Colonic mucosa (tissue), 4 donors: ENCODE results near the gene PARD3B. TPM values are rescaled to one million over a fixed set of nuclear protein-coding genes. Genes with fewer than 3 reads are reported as not detected.

Experiments
- DNase-seq: peaks from one replicate; pipeline ENCODE4 v3.0.0-alpha.2; 2020
- H3K27ac ChIP-seq: fragments of 200-600 bp; one replicate; pipeline ENCODE4 v1.8.0; 2021
- H3K27me3 ChIP-seq: fragments of 200-600 bp; one replicate; pipeline ENCODE4 v1.8.0; 2021
- H3K36me3 ChIP-seq: fragments of 200-600 bp; one replicate; pipeline ENCODE4 v1.8.0; 2021
- H3K4me1 ChIP-seq: fragments of 200-600 bp; one replicate; pipeline ENCODE4 v1.8.0; 2021; ENCODE audit warnings: mild to moderate bottlenecking
- H3K4me3 ChIP-seq: fragments of 200-600 bp; one replicate; pipeline ENCODE4 v1.8.0; 2021
- H3K9ac ChIP-seq, 2 donors: one replicate each; pipeline ENCODE4 v1.7.0; 2013; ENCODE audit warnings: control low read depth in 2 of 2, low read depth in 2 of 2, low read length in 2 of 2
- H3K9me3 ChIP-seq: fragments of 200-600 bp; one replicate; pipeline ENCODE4 v1.8.0; 2021
- CTCF ChIP-seq: fragments of 200-600 bp; IDR thresholded peaks from one replicate; pipeline ENCODE4 v1.8.0; 2022; ENCODE audit warnings: antibody characterized with exemption, mild to moderate bottlenecking
- intact Hi-C: fragments of 100-400 bp; cut with DNase I; formaldehyde crosslinking; loops from one replicate; pipeline ENCODE4 v1.14.1; 2022
- total RNA-seq, 2 donors: library from RNA; stranded (reverse); fragmentation: NEBNext Ultra II Directional in 1 of 2; extraction: Animal tissue kit (Norgen Biotek cat#: 25700) in 1 of 2; gene quantifications; one replicate each; pipeline ENCODE4 v1.2.1, GENCODE V29; 2021
- donor health status: healthy.
- donor health status: DM: no; HTN: no; CAD: no.
- donor health status: DM: no; HTN: no; CAD: no.

The PARD3B gene
- total RNA-seq, 2 donors from 2014 or later, result 20.0 to 24.2 TPM

DNA sequence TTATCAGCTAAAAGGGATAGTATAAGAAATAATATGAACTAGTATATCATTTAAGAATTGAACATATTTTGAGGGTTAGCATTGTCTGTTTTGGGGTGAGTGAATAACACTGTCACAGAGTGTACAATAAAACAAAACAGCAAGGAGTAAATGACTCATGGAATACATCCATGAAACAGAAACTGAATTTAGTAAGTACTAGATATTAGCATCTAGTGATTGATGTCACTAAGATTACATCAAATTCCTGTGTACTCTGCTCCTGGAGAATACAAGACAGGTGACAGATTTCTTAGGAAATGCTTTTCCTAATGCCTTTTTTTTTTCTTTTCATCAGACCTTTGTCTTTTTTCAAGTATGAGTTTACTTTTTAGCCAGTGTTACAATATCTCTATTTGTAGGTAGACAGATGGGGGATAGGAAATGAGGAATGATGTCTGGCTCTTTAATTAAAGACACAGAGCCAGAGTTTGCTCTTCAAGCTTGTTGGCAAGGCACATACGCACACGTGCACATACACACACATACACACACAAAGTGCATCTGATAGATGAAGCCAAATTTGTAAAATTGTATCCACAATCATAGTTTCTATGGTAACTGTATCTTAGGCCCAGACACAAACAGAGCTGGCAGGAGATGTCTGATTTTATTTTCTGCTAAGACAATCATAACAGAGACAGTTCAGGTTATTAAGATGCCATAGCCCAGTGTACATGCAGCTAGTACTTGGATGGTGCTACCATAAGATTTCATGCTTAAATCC lies 998.8 kb downstream of the PARD3B start:
- Histone ChIP-seq H3K27ac (no peak overlapping the region), H3K4me3 (no peak overlapping the region), H3K36me3 (no peaks in the 10 kb centered on the region), H3K27me3 (no peaks in the 10 kb centered on the region), H3K9me3 (no peaks in the 10 kb centered on the region), H3K4me1 (no peaks in the 10 kb centered on the region), H3K9ac (no peak overlapping the region)
- no peak for TF ChIP-seq CTCF
- DNase-seq, result no peak
- intact Hi-C loops, result no loop called here

DNA sequence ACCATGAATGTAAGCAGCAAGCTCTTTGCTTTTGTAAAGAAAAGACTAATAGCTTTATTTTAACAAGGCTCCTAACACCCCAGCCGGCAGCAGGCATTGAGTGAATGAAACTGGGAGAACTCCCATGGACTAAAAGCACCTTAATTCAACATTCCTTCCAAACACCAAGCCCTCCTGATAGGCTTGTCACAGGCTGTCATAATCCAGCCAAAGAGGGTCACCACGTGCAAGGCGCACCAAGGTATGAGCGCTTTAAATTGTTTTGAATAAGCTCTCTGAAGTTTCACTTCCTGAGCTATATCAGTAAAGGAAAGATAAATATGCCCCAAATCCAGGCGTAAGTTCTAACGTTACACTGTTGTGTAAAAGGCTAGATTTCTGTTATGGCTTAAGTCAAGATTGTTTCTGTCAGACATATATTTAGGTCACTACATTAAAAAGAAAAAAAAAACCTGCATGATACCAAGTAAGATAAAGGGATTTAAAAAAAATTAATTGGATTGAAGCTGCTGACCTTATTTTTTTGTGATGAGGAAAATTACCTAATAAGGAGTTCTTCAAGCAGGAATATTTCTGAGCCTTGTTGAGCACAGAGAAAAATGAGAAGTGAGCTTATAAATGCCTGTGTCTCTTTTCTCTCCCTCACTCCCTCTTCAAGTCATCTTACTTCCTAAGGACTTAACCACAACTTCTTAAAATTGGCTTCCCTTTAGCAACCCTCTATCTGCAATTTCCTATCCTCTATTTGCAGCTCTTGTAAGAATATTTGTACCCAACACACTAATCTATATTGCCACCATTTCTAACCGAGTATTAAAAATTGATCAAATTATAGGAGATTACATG lies 1000.9 kb downstream of the PARD3B start:
- no peak for TF ChIP-seq CTCF
- no peak for DNase-seq
- Histone ChIP-seq H3K4me3 (no peak overlapping the region), H3K36me3 (no peaks in the 10 kb centered on the region), H3K4me1 (no peaks in the 10 kb centered on the region), H3K9me3 (no peaks in the 10 kb centered on the region), H3K27me3 (no peaks in the 10 kb centered on the region), H3K9ac (no peak overlapping the region), H3K27ac (no peak overlapping the region)
- intact Hi-C loops, result no loop called here

GRCh38 chr2:205555566-205556230 lies 1010.4 kb downstream of the PARD3B start:
- no peak for TF ChIP-seq CTCF
- Histone ChIP-seq H3K27ac (no peak overlapping the region), H3K27me3 (no peaks in the 10 kb centered on the region), H3K4me1 (no peaks in the 10 kb centered on the region), H3K4me3 (no peak overlapping the region), H3K9ac (no peak overlapping the region), H3K9me3 (no peaks in the 10 kb centered on the region), H3K36me3 (no peaks in the 10 kb centered on the region)
- intact Hi-C loops, result no loop called here
- no peak for DNase-seq

GRCh38 chr2:205556357-205556756 lies 1011.1 kb downstream of the PARD3B start:
- Histone ChIP-seq H3K9me3 (no peaks in the 10 kb centered on the region), H3K27me3 (no peaks in the 10 kb centered on the region), H3K27ac (no peak overlapping the region), H3K4me1 (no peaks in the 10 kb centered on the region), H3K4me3 (no peak overlapping the region), H3K9ac (no peak overlapping the region), H3K36me3 (no peaks in the 10 kb centered on the region)
- DNase-seq, result no peak
- no peak for TF ChIP-seq CTCF
- intact Hi-C loops, result no loop called here

DNA sequence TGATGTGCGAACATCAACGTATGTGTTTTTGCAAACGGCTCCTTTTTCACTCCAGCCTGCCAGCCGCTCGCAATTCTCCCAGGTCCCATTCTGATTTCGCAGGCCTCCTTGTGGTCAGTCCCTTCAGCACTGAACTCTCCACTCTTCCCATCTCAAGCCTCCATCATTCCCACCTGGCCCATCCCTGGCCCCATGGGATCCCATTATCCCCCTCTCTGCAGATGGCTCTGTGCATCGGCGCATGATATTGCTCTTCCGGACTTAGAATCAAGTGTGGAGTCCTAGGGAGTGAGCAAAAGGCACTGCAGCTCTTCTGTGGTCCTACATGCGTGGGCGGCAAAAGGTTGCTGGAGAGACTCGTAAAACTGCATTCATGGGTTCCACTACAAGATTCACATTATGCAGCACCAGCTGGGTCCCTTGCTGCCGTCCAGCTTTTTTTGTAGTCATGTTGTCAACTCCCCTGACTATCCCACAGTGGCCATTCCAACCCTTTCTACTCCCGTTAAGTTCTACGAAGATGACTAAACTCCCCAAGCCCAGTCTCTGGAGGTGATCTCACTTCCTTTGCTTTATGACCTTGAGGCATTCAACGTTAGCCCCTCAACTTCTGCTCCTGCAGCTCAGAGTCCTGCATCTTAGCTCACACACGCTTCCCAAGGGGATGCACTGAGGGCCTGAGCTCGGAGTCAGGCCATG lies 1011.7 kb downstream of the PARD3B start:
- no peaks in the 10 kb centered on the region for H3K4me1 ChIP-seq
- H3K9me3 ChIP-seq, result no peaks in the 10 kb centered on the region
- no peaks in the 10 kb centered on the region for H3K27me3 ChIP-seq
- no peak for TF ChIP-seq CTCF
- H3K4me3 ChIP-seq, result no peak overlapping the region
- DNase-seq, result no peak
- H3K36me3 ChIP-seq, result no peaks in the 10 kb centered on the region
- no peak overlapping the region for H3K9ac ChIP-seq
- intact Hi-C loops, result no loop called here
- H3K27ac ChIP-seq, result no peak overlapping the region
